ENCODE results near the gene PNPLA7.
A peak's percentile ranks its signal among the peaks of the same experiment; 100 is the strongest.
"Not testable (repeated sequence)": the region's sequence is repeated elsewhere in the genome, so short reads cannot be mapped to it uniquely, and the experiment has no call there.

PNPLA7 gene

GRCh38 chr9:137550231-137550621 lies at the start of gene PNPLA7:
Gene PNPLA7, minus strand, starts transcription at chr9:137550402. Its CDS starts 205 bp downstream, at chr9:137550197.
- DNase-seq, result peak; percentile 50

GRCh38 chr9:137598943-137599342 lies 48.7 kb upstream of the PNPLA7 start:
- DNase-seq, result no peak

- not testable (repeated sequence) for DNase-seq
Measured at GRCh38 chr9:137596577-137596976, 46.4 kb upstream of the PNPLA7 start.

- DNase-seq, result no peak
Measured at GRCh38 chr9:137593176-137593575, 43.0 kb upstream of the PNPLA7 start.

GRCh38 chr9:137592767-137593166 lies 42.6 kb upstream of the PNPLA7 start:
- no peak for DNase-seq

- DNase-seq, result peak; percentile 88
Measured at GRCh38 chr9:137590469-137591383, 40.5 kb upstream of the PNPLA7 start, which contains the start of gene ZMYND19. Gene ZMYND19, minus strand, starts transcription at chr9:137590512. Its CDS starts 249 bp downstream, at chr9:137590263.

GRCh38 chr9:137590123-137590468 lies 39.9 kb upstream of the PNPLA7 start:
- DNase-seq, result no peak

GRCh38 chr9:137589441-137590122 lies 39.4 kb upstream of the PNPLA7 start:
- no peak for DNase-seq

GRCh38 chr9:137588891-137589290 lies 38.7 kb upstream of the PNPLA7 start:
- no peak for DNase-seq

- no peak for DNase-seq
Measured at GRCh38 chr9:137588311-137588710, 38.1 kb upstream of the PNPLA7 start.

GRCh38 chr9:137586854-137587253 lies 36.7 kb upstream of the PNPLA7 start:
- DNase-seq, result no peak

GRCh38 chr9:137583957-137584356 lies 33.8 kb upstream of the PNPLA7 start:
- DNase-seq, result no peak

- DNase-seq, result no peak
Measured at GRCh38 chr9:137583347-137583746, 33.1 kb upstream of the PNPLA7 start.

GRCh38 chr9:137582286-137582860 lies 32.2 kb upstream of the PNPLA7 start:
- no peak for DNase-seq

GRCh38 chr9:137581361-137582285 lies 31.4 kb upstream of the PNPLA7 start:
- no peak for DNase-seq

- DNase-seq, result no peak
Measured at GRCh38 chr9:137580954-137581322, 30.7 kb upstream of the PNPLA7 start.

- DNase-seq, result no peak
Measured at GRCh38 chr9:137580209-137580953, 30.2 kb upstream of the PNPLA7 start.

GRCh38 chr9:137579259-137579604 lies 29.0 kb upstream of the PNPLA7 start:
- DNase-seq, result no peak

GRCh38 chr9:137578518-137579258 lies 28.5 kb upstream of the PNPLA7 start, which contains the start of gene DPH7:
Gene DPH7, minus strand, starts transcription at chr9:137578925. Its CDS starts 148 bp downstream, at chr9:137578777.
- peak; percentile 98 for DNase-seq

GRCh38 chr9:137575716-137576411 lies 25.7 kb upstream of the PNPLA7 start:
- no peak for DNase-seq

- DNase-seq, result peak; percentile 27
Measured at GRCh38 chr9:137575364-137575715, 25.1 kb upstream of the PNPLA7 start.
